ENCODE measurements around the gene CAMK2N2.

CAMK2N2 gene

GRCh38 chr3:184283681-184284080 is 22.3 kb upstream of the CAMK2N2 start:
- H3K4me1 ChIP-seq: no peaks in the 10 kb centered on the region
- H3K4me3 ChIP-seq: no peak overlapping the region
- no peaks in the 10 kb centered on the region for H3K9me3 ChIP-seq
- intact Hi-C loops (cut with DNase I; ENCODE audit: low total_unique reads): no loop called here
- TF ChIP-seq CTCF (IDR thresholded peaks at IDR 0.05): no peak
- DNase-seq: no peak
- H3K36me3 ChIP-seq: no peaks in the 10 kb centered on the region
- H3K27ac ChIP-seq: no peak overlapping the region
- H3K27me3 ChIP-seq: peaks cover 0 to 5% of the 10 kb centered on the region in 2 donors

DNA sequence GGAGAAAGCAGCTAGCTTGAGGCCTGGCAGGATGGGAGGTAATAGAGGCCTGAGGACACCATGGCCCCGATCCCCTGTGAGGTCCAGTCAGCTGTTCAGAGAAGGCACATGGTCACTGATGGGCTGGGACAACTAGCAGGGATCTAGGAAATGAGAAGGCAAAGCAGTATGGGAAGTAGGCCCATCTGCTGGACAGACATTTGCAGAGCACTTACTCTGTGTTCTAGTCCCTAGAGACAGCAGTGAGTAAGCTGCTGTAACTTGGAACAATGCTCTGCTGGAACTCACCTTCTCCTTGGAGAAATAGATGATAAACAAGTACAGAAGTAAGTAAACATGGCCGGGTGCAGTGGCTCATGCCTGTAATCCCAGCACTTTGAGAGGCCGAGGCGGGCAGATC is 21.6 kb upstream of the CAMK2N2 start:
- no peak for DNase-seq
- no peak overlapping the region for H3K27ac ChIP-seq
- H3K36me3 ChIP-seq: no peaks in the 10 kb centered on the region
- H3K4me1 ChIP-seq: no peaks in the 10 kb centered on the region
- H3K4me3 ChIP-seq: no peak overlapping the region
- no peaks in the 10 kb centered on the region for H3K9me3 ChIP-seq
- intact Hi-C loops (cut with DNase I; ENCODE audit: low total_unique reads): no loop called here
- H3K27me3 ChIP-seq: peaks cover 0 to 11% of the 10 kb centered on the region in 2 donors
- no peak for TF ChIP-seq CTCF (IDR thresholded peaks at IDR 0.05)

- Histone ChIP-seq H3K27ac (no peak overlapping the region), H3K36me3 (no peaks in the 10 kb centered on the region), H3K9me3 (no peaks in the 10 kb centered on the region), H3K27me3 (peaks cover 0 to 44% of the 10 kb centered on the region in 2 donors), H3K4me1 (peaks cover 0 to 6% (median 1%) of the 10 kb centered on the region in 4 donors), H3K4me3 (no peak overlapping the region)
- intact Hi-C loops (cut with DNase I; ENCODE audit: low total_unique reads): no loop called here
- TF ChIP-seq CTCF (IDR thresholded peaks at IDR 0.05): no peak
- no peak for DNase-seq
These were observed 16.0 kb upstream of the CAMK2N2 start for GRCh38 chr3:184277366-184277765.

DNA sequence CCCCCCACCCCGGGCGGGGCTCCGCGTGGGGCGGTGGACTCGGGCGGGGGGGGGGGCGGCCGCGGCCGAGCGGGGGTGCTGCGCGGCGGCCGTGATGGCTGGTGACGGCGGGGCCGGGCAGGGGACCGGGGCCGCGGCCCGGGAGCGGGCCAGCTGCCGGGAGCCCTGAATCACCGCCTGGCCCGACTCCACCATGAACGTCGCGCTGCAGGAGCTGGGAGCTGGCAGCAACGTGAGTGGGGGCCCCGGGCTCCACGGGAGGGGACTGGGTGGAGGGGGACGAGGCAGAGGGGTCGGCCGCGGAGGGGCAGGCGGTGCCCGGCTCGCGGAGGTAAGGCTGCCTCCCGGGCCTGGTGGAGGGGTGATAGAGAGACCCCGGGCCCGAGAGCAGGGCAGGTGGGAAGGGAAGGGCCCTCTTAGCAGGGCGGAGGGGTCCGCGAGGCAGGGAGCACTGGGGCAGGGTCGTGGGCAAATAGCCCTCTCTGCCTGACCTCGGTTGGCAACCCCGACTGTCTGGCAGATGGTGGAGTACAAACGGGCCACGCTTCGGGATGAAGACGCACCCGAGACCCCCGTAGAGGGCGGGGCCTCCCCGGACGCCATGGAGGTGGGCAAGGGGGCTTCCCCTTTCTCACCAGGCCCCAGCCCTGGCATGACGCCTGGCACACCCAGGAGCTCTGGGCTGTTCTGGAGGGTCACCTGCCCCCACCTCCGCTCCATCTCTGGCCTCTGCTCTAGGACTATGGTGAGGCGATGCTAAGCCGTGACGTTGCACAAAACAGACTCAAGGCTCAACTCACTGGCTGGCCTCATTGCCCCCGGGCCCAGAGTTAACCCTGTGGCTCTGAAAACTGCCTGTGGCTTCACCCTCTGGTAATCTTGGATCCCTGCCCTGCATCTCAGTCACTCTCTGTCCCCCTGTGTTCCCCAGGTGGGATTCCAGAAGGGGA is 14.9 kb upstream of the CAMK2N2 start, which contains the start of gene ECE2:
Gene ECE2 (plus strand): TSS at position 62 of the 950 bp plus-strand sequence. CDS start 132 bp downstream, at position 194.
- no peak for DNase-seq
- H3K27me3 ChIP-seq: peaks cover 0 to 44% of the 10 kb centered on the region in 2 donors
- H3K27ac ChIP-seq: no peak within 1 kb of the TSS

DNA sequence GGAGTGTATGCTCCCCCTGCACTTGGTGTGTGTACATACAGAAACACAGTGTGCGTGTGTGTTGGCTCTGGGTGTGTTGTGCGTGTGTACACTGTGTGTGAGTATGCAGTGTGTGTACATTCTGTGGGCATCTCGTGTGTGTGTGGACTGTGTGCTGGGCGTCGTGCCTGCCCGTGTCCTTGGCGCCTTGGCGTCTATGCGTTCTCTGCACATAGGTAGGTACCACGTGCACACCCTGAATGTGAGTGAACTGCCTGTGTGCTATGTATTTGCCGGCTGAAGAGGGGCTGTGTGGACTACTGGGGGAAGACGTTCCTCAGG is 14.0 kb upstream of the CAMK2N2 start:
- H3K4me1 ChIP-seq: peaks cover 0 to 6% (median 1%) of the 10 kb centered on the region in 4 donors
- DNase-seq: no peak
- TF ChIP-seq CTCF (IDR thresholded peaks at IDR 0.05): no peak
- H3K4me3 ChIP-seq: no peak overlapping the region
- H3K9me3 ChIP-seq: no peaks in the 10 kb centered on the region
- no peaks in the 10 kb centered on the region for H3K36me3 ChIP-seq
- peaks cover 0 to 48% of the 10 kb centered on the region in 2 donors for H3K27me3 ChIP-seq
- no peak overlapping the region for H3K27ac ChIP-seq
- intact Hi-C loops (cut with DNase I; ENCODE audit: low total_unique reads): no loop called here

More for the DNA sequence above, 14.9 kb upstream of the CAMK2N2 start, which contains the start of gene ECE2:
- Histone ChIP-seq H3K9me3 (no peaks in the 10 kb centered on the region), H3K4me3 (no peak within 1 kb of the TSS), H3K36me3 (no peaks in the 10 kb centered on the region), H3K4me1 (peaks cover 0 to 6% (median 1%) of the 10 kb centered on the region in 4 donors)
- TF ChIP-seq CTCF (IDR thresholded peaks at IDR 0.05): no peak
- intact Hi-C loops (cut with DNase I; ENCODE audit: low total_unique reads): no loop called here
